Urinary bladder (tissue), 4 donors: ENCODE measurements around the gene BRIP1. TPM values are rescaled to one million over a fixed set of nuclear protein-coding genes. Genes with fewer than 3 reads are reported as not detected.

Source experiments
- DNase-seq: peaks from one replicate; pipeline ENCODE4 v3.0.0-alpha.2; 2015; ENCODE audit errors: extremely low spot score
- H3K27ac ChIP-seq: one replicate; pipeline ENCODE4 v1.5.1; 2013; ENCODE audit warnings: low read depth, mild to moderate bottlenecking, moderate library complexity
- H3K36me3 ChIP-seq: one replicate; pipeline ENCODE4 v1.6.1; 2013; ENCODE audit warnings: mild to moderate bottlenecking, moderate library complexity; ENCODE audit not compliant: insufficient read depth
- H3K4me1 ChIP-seq: one replicate; pipeline ENCODE4 v1.6.1; 2013; ENCODE audit warnings: mild to moderate bottlenecking, moderate library complexity; ENCODE audit not compliant: insufficient read depth
- H3K4me3 ChIP-seq: one replicate; pipeline ENCODE4 v1.5.1; 2013; ENCODE audit warnings: low read depth, low read length
- WGBS: extraction: QIAGEN DNeasy Blood & Tissue Kit; methylation state at CpG from one replicate; pipeline ENCODE4 v1.1.7; 2013; 5-methylcytosine and 5-hydroxymethylcytosine counted together
- polyA plus RNA-seq: library from polyadenylated mRNA; stranded (reverse); fragments of 200-250 nt; gene quantifications from one replicate; pipeline ENCODE4 v1.2.3, GENCODE V29; 2013
- total RNA-seq: library from RNA; depleted of rRNA; stranded (reverse); fragments of >200 nt; gene quantifications from one replicate; pipeline ENCODE4 v1.2.3, GENCODE V29; 2014
- donor health status: healthy with polysubstance abuse.
- donor health status: healthy.

BRIP1 gene
- total and polyA plus RNA-seq, 2 donors = 0.41 to 19.0 TPM

DNA sequence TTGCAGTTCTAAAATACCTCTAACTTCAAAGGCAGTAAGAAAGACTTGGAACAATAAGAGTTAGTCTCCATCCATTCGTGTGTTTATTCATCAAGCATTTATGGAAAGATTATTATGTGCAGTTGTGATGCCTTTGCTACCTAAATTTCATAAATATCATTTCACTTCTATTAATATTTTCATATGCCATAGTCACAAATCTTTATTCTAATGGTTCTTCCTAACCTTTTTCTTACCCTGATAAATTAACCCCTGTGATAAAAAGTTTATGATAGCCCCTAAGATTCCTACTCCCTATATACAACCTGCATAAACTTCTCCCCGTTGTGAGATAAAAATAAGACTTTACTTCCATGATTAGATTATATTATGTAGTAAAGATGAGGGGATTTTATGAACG lies 94.9 kb downstream of the BRIP1 start:
- 77% methylated on average over 3 of the region's 3 CpGs for WGBS
- no peak overlapping the region for H3K4me3 ChIP-seq
- DNase-seq = no peak
- no peaks in the 10 kb centered on the region for H3K36me3 ChIP-seq
- H3K27ac ChIP-seq = no peak overlapping the region
- H3K4me1 ChIP-seq = no peaks in the 10 kb centered on the region

DNA sequence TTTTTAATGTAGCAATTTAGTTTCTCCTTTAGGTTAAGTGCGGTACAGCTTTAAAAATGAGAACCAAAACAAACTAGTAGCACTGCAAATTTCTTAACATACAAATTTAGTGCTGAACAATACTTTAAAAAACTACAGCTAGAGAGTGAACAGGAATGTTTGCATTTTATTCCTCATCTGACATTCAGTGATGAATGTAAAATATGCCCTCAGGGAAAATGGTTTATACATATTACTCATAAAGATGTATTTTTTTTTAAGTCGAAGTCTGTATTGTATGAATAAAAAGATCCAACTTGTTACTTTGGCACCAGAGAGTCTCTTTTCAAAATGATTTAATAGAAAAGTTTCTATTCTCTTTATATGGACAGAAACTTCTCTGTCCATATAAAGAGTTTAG lies 96.8 kb downstream of the BRIP1 start:
- WGBS = 54% methylated on average over 2 of the region's 2 CpGs
- DNase-seq = no peak
- H3K4me1 ChIP-seq = no peaks in the 10 kb centered on the region
- no peaks in the 10 kb centered on the region for H3K36me3 ChIP-seq
- H3K4me3 ChIP-seq = no peak overlapping the region
- no peak overlapping the region for H3K27ac ChIP-seq

DNA sequence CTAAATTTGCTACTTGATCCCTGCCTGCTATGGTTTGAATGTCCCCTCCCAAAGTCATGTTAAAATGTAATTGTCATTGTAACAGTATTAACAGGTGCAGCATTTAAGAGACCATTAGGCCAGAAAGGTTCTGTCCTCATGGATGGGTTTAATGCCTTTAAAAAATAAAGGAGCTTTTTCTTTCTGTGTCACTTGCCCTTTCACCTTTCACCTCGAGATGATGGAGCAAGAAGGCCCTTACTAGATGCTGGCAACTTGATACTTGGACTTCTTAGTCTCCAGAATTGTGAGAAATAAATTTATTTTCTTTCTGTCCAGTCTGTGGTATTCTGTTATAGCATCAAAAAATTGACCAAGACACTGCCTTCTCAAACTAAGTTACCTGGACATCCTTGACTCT lies 98.5 kb downstream of the BRIP1 start:
- H3K36me3 ChIP-seq = no peaks in the 10 kb centered on the region
- whole genome bisulfite sequencing = 96% methylated on average over 1 of the region's 1 CpG
- H3K27ac ChIP-seq = no peak overlapping the region
- H3K4me3 ChIP-seq = no peak overlapping the region
- DNase-seq = no peak
- no peaks in the 10 kb centered on the region for H3K4me1 ChIP-seq

DNA sequence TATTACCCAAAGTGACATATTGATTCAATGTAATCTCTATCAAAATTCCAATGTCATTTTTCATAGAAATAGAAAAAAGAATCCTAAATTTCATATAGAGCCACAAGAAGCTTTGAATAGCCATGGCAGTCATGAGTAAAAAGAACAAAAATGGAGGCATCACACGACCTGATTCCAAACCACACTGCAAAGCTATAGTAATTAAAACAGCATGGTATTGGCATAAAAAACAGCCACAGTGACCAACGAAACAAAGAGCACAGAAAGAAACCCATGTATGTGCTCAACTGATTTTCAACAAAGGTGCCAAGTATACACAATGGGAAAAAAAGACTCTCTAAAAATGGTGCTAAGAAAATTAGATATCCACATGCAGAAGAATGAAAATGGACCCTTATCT lies 101.5 kb downstream of the BRIP1 start:
- WGBS = 97% methylated on average over 2 of the region's 2 CpGs
- Histone ChIP-seq H3K4me1 (no peaks in the 10 kb centered on the region), H3K36me3 (no peaks in the 10 kb centered on the region), H3K4me3 (no peak overlapping the region), H3K27ac (no peak overlapping the region)
- no peak for DNase-seq

DNA sequence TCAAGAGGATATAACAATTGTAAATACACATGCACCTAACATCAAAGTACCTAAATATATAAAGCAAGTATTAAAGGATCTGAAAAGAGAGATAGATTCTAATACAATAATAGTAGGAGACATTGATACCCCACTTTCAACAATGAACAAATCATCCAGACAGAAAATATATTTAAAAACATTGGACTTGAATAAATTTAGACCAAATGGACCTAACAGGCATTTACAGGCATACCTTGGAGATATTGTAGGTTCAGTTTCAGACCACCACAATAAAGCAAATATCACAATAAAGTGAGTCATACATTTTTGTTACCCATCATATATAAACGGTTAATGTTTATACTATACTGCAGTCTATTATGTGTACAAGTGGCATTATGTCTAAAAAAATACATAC lies 104.0 kb downstream of the BRIP1 start:
- H3K4me1 ChIP-seq = no peaks in the 10 kb centered on the region
- no peaks in the 10 kb centered on the region for H3K36me3 ChIP-seq
- no peak for DNase-seq
- H3K27ac ChIP-seq = no peak overlapping the region
- H3K4me3 ChIP-seq = no peak overlapping the region
- WGBS = 93% methylated on average over 1 of the region's 1 CpG

DNA sequence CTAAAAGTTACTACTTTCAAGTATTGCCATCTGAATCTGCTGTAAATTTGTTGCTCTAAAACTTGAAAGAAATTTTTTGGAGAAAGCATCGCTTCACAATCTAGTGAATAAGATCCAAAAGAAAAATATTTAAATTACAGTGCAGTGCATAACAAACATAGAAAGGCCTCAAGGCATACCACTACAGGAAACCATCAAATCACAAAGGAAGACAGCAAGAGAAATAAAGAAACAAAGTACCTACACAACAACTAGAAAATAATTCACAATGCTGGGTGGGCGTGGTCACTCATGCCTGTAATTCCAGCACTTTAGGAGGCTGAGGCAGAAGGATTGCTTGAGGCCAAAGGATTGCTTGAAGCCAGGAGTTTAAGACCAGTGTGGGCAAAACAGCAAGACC lies 104.9 kb downstream of the BRIP1 start:
- no peak overlapping the region for H3K27ac ChIP-seq
- no peak for DNase-seq
- H3K4me1 ChIP-seq = no peaks in the 10 kb centered on the region
- no peaks in the 10 kb centered on the region for H3K36me3 ChIP-seq
- no peak overlapping the region for H3K4me3 ChIP-seq
- 93% methylated on average over 2 of the region's 2 CpGs for WGBS

DNA sequence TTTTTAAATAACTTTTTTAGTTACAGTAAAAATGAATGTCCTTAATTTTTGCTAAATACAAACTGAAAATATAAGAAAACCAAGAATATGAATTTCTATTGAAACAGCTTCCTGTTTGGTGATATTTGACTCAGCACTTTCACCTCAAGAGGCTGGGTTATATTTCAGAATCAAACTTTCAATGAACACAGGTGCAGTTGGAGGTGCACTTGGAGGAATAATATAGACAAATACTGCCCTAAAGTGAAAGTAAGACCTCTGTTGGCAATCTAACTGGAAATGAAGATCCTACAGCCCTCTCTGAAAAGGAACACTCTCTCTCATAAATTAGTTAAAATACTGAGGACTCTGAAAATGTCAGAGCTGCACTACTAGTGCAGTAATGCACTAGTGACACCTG lies 106.2 kb downstream of the BRIP1 start:
- DNase-seq = no peak
- Histone ChIP-seq H3K36me3 (no peaks in the 10 kb centered on the region), H3K4me1 (no peaks in the 10 kb centered on the region), H3K4me3 (no peak overlapping the region), H3K27ac (no peak overlapping the region)

DNA sequence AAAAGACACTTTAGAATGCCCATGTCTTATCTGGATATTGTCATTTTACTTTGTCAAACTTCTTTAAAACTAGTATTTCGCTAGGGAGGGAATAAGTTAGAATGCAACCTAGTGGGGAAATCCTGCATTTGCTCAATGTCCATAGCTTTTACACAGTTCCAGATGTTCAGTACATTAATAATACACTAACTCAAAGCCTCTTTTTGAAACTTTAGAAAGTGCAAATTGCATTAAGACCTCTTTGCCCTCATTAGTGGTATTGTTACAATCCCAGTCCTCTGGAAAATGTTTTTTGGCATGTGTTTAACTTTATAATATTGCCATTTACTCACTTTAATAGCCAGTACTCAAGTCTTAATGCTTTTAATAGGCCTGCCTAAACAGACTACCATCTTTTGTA lies 106.8 kb downstream of the BRIP1 start:
- no peak for DNase-seq
- WGBS = 85% methylated on average over 1 of the region's 1 CpG
- no peak overlapping the region for H3K4me3 ChIP-seq
- H3K4me1 ChIP-seq = no peaks in the 10 kb centered on the region
- H3K27ac ChIP-seq = no peak overlapping the region
- H3K36me3 ChIP-seq = no peaks in the 10 kb centered on the region

DNA sequence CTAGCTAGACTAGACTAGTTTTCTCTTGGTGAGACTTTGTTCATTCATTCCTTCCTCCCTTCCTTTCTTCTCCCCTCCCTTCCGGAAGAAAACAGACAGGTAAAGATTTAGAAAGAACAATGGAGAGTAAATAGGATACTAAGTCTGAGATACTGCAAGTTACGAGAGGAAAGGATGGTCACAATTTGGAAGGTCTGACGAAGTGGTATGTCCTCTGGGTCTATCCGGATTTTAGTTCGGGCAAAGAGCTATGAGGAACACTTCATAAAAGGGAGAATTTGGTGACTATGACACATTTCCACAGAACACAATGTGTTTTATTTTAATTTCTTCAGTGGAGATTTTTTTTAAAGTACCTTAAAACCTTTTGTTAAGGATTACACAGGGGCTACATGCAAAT lies 107.7 kb downstream of the BRIP1 start:
- Histone ChIP-seq H3K4me1 (no peaks in the 10 kb centered on the region), H3K27ac (no peak overlapping the region), H3K36me3 (no peaks in the 10 kb centered on the region), H3K4me3 (no peak overlapping the region)
- WGBS = 96% methylated on average over 5 of the region's 5 CpGs
- DNase-seq = no peak

DNA sequence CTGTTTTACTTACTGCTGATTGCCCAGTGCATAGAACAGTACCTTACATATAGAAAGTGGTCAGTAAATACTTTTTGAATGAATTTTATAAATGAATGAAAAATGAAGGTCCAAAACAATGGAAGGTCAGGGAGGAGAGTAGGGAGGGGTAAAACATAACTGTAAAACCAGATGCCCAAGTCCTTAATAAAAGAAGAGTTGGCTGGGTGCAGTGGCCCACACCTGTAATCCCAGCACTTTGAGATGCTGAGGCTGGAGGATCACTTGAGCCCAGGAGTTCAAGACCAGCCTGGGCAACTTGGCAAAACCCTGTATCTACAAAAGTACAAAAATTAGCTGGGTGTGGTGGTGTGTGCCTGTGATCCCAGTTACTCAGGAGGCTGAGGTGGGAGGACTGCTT lies 108.2 kb downstream of the BRIP1 start:
- H3K27ac ChIP-seq = no peak overlapping the region
- DNase-seq = no peak
- no peaks in the 10 kb centered on the region for H3K36me3 ChIP-seq
- no peaks in the 10 kb centered on the region for H3K4me1 ChIP-seq
- no peak overlapping the region for H3K4me3 ChIP-seq

DNA sequence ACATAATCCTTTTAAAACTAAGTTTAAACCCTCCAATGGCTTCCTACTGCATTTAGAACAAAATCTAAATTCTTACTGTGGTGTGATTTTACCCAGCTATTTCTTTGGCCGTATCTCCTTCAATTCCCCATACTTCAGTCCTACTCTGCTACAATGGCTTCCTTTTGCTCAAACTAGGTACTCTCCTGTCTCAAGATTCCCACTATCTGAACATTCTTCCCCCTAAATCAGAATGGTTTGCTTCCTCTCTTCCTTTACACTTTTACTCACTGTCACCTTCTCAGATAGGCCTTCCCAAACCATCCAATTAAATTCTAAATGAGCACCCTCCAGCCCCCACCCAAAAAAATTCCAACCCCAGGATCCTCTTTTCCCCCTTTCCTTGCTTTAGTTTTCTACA lies 109.2 kb downstream of the BRIP1 start:
- H3K4me1 ChIP-seq = no peaks in the 10 kb centered on the region
- DNase-seq = no peak
- H3K27ac ChIP-seq = no peak overlapping the region
- no peaks in the 10 kb centered on the region for H3K36me3 ChIP-seq
- 87% methylated on average over 1 of the region's 1 CpG for WGBS
- no peak overlapping the region for H3K4me3 ChIP-seq

DNA sequence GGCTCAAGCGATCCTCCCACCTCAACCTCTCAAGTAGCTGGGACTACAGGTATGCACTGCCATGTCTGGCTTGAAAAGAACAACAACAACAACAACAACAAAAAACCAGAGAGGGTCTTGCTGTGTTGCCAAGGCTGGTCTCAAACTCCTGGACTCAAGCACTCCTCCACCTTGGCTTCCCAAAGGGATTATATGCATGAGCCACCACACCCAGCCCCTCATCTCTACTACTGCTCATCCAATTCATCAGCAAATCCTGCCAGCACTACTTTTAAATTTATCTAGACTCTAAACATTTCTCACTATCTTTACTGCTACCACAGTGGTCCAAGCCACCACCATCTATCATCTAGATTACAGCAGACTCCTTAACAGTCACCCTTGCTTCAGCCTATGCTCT lies 109.6 kb downstream of the BRIP1 start:
- DNase-seq = no peak
- WGBS = 100% methylated on average over 1 of the region's 1 CpG
- H3K4me1 ChIP-seq = no peaks in the 10 kb centered on the region
- no peak overlapping the region for H3K4me3 ChIP-seq
- no peaks in the 10 kb centered on the region for H3K36me3 ChIP-seq
- H3K27ac ChIP-seq = no peak overlapping the region

DNA sequence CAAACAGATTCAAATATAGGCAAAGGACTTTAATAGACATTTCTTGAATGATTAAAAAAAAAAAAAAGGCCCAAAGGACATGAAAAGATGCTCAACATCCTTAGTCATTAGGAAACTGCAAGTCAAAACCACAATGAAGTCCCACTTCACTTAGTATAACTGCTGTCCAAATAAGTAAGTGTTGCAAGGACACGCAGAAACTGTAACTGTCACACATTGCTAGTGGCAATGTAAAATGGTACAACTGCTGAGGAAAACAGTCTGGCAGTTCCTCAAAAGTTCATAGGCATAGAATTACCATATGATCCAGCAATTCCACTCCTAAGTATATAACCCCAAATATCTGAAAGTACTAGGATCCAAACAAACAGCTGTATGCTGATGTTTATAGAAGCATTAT lies 112.7 kb downstream of the BRIP1 start:
- DNase-seq = no peak
- H3K27ac ChIP-seq = no peak overlapping the region
- no peaks in the 10 kb centered on the region for H3K36me3 ChIP-seq
- H3K4me1 ChIP-seq = no peaks in the 10 kb centered on the region
- no peak overlapping the region for H3K4me3 ChIP-seq
- 95% methylated on average over 1 of the region's 1 CpG for WGBS

DNA sequence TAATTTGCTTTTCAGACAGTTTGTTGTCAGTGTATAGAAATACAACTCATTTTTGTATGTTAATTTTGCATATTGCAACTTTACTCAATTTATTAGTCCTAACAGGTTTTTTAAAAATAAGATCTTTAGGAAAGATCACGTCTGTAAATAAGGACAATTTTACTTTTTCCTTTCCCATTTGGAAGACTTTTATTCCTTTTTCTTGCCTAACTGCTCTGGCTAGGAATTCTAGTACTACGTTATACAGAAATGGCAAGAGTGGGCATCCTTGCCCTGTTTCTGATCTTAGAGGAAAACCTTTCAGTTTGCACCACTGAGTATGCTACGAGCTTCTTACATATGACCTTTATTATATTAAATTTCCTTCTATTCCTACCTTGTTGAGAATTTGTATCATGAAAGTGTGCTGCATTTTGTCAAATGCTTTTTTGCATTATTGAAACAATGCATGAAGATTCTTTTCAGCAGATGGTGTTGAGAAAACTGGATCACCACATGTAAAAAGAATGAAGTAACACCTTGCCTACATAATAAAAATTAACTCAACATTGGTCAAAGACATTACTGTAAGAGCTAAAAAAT lies 113.4 kb downstream of the BRIP1 start:
- 99% methylated on average over 3 of the region's 3 CpGs for WGBS
- no peaks in the 10 kb centered on the region for H3K4me1 ChIP-seq
- no peak for DNase-seq
- H3K4me3 ChIP-seq = no peak overlapping the region
- H3K27ac ChIP-seq = no peak overlapping the region
- no peaks in the 10 kb centered on the region for H3K36me3 ChIP-seq

DNA sequence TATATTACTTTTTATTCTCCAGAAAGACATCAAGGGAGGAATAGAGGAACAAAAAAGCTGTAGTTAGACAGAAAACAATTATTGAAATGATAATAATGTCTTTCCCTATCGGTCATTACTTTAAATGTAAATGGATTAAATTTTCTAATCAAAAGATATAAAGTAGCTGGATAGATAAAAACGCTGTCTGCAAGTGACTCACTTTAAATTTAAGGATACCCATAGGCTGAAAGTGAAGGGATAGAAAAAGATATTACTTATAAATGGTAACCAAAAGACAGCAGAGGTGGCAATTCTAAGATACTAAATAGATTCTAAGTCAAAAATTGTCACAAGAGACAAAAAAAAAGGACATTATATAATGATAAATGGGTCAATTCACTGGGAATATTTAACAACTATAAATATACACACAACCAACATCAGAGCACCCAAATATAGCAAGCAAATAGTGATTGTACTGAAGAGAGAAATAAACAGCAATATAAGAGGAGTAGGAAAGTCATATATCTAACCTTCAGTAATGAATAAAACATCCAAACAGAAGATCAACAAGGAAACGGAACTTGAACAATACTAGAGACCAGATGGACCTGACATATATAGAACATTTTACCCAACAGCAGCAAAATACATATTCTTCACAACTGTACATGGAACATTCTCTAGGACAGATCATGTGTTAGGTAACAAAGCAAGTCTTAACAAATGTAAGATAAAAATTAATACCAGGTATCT lies 116.9 kb downstream of the BRIP1 start:
- Histone ChIP-seq H3K36me3 (no peaks in the 10 kb centered on the region), H3K27ac (no peak overlapping the region), H3K4me3 (no peak overlapping the region), H3K4me1 (no peaks in the 10 kb centered on the region)
- no peak for DNase-seq
- WGBS = 97% methylated on average over 3 of the region's 3 CpGs
